HG02885 (cell line): ENCODE results near the gene PDGFA.
"Not testable (repeated sequence)": the region's sequence is repeated elsewhere in the genome, so short reads cannot be mapped to it uniquely, and the experiment has no call there.

Experiments used
- ATAC-seq: cut with Tn5 transposase; IDR thresholded peaks from one replicate; pipeline ENCODE4 v1.9.1; 2021; ENCODE audit warnings: mild to moderate bottlenecking; ENCODE audit not compliant: unreplicated experiment, poor library complexity

The PDGFA gene

DNA sequence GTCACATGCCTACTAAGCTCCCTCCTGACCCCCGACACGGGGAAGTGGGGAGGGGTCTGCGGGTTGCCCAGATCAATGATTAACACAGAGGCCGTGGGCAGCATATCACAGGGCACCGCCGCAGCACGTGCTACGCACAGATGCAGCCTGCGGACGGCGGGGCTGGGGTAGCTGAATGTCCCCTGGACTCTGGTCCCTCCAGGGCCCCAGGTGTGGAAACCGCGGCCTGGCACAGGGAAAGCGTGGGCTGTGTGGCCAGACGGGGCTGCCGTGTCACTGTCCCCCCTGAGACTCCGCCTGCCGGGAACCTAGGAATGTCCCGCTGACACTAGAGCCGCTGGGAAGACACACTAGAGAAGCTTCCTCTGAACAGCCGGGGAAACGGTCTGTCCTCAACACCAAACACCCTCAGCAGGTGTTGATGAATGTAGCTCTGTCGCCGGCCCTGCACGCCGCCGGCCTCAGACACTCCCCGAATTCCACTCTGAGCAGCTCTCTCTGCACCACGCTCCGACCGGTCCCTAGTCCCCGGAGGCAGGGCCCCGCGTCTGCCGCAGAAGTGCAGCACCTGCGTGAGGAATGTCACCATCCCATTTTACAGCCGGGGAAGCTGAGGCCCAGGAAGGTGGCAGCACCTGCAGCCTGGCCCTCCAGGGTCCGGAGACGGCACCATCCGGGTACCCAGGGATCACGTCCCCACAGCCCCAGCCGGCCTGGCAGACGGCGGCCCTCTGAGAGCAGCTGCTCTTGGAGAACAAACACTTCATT, 33.4 kb upstream of the PDGFA start:
- ATAC-seq = no peak

DNA sequence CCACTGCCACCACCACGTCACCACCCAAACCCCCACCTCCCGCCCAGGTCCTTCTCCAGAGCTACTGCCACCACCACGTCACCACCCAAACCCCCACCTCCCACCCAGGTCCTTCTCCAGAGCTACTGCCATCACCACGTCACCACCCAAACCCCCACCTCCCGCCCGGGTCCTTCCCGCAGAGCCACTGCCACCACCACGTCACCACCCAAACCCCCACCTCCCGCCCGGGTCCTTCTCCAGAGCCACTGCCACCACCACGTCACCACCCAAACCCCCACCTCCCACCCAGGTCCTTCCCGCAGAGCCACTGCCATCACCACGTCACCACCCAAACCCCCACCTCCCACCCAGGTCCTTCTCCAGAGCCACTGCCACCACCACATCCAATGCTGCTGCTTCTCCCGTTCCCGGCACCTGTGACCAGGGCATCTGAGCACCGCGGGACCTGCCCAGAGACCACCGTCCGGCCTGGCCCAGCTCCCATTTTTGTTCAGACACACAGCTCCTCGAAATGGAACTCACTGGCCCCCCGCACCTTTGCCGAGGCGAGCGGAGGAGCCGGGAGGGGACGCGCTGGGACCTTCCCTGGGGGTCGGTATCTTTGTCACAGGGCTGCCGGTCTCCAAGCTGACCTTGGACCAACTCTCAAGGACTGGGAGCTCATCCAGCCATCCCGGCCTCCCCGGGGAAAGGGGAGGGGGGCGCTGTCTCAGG, 32.7 kb upstream of the PDGFA start:
- ATAC-seq = not testable (repeated sequence)

DNA sequence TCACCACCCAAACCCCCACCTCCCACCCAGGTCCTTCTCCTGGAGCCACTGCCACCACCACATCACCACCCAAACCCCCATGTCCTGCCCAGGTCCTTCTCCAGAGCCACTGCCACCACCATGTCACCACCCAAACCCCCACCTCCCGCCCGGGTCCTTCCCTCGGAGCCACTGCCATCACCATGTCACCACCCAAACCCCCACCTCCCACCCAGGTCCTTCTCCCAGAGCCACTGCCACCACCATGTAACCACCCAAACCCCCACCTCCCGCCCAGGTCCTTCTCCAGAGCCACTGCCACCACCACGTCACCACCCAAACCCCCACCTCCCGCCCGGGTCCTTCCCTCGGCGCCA, 31.9 kb upstream of the PDGFA start:
- not testable (repeated sequence) for ATAC-seq

DNA sequence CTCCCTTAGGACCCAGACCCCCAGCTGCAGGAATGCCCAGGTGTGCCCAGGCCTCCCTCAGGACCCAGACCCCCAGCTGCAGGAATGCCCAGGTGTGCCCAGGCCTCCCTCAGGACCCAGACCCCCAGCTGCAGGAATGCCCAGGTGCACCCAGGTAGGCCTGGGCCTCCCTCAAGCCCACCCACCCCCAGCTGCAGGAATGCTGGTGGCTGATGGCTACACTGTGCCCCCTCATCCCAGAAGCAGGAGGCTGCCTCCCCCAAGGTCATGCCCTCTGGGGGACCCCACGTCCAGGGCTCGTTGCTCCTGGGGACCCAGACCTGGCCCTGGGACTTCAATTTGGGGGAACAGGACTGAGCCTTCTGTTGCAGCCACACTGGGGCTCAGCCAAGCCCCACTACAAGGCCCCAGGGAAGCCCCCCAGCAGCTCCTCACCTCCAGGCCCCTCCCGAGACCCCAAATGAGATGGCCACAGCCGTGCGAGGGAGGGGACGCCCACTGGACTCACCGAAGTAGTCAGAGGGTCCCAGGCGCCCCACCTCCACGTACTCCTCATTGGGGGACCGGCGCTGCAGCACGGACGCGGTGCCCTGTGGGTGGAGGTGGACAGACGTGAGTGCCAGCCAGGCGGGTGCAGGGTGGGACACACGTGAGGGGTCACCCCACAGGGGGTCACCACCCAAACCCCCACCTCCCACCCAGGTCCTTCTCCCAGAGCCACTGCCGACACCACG, 31.4 kb upstream of the PDGFA start:
- no peak for ATAC-seq

DNA sequence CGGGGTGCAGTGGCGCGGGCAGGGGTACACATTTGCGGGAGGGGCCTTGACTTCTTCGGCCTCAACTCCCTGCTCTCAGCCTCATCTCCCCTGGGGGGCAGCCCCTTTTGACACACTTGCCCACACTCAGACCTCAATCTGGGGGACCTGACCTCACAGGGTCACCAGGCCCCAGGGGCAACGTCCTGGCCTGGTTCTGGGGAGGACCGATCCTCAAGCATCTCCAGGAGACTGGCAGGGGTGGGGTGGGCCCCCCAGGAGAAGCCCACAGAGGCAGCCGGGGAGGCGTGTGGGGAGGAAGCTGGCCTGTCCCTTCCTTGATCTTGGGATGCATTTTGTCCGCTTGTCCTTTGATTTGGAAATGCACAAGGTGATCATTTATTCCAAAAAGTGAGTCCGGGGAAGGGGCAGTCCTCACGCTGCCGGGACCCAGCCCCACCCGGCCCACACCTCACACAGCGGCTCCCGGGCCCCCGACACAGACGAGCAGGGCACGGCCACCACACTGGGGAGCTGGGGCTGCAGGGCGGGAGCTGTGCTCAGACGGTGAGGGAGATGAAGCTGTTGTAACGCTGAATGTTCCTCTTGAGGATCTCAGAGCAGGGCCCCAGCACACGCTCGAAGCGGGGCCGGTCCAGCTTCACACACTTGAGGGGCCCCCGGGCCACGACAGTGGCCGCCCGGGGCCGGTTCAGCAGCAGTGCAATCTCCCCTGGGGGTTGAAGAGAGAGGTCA, 30.4 kb upstream of the PDGFA start:
- ATAC-seq = no peak

DNA sequence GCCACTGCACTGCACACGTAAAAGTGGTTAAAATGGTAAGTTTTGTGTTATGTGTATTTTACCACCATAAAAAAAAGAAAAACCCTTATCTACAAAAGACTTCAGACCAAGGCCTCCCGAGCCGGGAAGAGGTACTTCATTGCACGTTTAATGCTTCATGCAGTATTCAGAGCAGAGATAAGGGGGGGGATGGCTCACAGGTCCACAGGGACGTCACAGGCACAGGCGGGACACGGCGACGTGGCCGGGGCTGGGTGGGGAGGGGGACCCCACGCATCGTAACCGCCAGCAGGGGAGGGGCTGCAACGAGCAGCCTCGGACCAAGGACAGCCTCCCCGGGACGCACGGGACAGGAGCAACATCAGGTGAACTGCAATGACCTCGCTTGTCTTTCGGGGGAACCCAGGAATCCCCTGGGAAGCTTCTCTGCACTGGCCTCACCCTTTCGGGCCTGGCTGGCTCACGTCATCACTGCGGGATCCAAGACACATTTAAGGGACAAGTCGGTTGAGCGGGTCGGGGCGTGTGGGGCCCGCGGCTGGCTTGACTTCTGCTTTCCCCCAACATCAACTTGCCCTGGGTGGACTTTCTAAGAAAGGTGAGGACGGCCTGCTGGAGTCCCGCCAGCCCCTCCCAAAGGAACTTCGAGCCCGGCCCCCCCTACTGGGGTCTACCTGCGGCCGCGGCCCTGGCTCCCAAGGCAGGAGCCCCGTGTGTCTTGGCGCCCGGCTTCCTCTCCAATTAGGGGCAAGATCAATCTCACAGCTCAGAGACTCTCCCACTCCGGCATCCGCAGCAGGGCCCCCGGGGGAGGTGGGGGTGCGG, 29.6 kb upstream of the PDGFA start:
- no peak for ATAC-seq

DNA sequence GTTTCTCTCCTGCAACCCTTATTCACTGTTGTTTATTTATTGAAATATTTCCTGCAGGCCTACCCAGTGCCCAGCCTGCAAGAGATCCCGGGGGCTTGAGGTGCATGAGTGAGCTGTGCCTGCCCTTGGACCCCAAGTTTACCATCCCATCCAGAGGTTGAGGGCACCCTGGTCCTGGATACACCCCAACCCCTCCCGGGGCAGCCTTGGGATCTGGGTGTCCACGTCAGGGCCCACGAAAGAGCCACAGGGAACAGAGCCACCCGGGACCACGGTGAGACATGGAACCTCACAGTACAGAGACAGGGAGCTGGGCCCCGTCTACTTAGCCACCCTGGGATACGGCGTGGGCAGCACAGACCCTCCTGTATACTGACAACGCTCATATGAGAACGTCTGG, 28.8 kb upstream of the PDGFA start:
- ATAC-seq = no peak

DNA sequence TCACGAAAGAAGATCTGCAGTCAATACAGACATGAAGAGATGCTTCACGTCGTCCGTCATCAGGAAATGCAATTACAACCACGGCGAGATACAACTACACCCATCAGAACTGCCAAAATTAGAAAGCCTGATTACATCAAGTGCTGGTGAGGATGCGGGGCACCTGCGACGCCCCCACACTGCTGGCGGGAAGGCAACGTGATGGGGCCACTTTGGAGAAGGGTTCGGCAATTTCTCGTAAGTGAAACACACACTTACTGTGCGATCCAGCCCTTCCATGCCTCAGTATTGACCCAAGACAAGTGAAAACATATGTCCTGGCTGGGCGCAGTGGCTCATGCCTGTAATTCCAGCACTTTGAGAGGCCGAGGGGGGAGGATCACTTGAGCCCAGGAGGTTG, 25.8 kb upstream of the PDGFA start:
- ATAC-seq = no peak

DNA sequence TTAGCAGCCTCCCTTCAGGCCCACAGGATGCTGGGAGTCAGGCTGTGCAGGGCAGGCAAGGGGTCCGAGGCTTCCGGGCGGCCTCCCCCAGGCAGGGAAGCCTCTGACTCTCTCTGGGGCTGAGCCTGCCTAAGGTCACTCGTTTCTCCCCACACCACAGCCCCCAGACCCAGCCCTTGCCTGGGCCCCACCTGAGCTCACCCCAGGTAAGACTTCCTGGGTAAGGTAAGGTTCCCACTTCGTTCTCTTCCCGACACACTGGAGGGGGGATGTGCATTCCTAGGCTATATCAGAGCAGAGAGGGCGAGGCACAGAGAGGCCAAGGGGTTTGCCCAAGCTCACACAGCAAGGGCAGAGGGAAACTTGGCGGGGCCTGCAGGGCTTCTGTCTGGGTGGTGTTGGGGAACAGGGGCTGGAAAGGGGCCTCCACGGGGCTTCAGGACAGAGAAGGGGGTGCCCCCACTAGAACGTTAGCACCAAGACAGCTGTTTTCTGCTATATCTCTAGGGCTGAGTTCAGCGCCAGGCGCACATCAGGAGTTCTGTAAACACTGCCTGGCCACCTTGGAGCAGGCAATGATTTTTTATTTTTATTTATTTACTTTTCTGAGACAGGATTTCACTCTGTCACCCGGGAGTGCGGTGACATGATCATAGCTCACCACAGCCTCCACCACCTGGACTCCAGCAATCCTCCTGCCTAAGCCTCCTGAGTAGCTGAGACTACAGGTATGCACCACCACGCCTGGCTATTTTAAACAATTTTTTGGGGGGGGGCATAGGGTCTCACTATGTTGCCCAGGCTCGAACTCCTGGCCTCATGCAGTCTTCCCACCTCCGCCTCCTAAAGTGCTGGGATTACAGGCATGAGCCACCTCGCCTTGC, 24.9 kb upstream of the PDGFA start:
- ATAC-seq = no peak

DNA sequence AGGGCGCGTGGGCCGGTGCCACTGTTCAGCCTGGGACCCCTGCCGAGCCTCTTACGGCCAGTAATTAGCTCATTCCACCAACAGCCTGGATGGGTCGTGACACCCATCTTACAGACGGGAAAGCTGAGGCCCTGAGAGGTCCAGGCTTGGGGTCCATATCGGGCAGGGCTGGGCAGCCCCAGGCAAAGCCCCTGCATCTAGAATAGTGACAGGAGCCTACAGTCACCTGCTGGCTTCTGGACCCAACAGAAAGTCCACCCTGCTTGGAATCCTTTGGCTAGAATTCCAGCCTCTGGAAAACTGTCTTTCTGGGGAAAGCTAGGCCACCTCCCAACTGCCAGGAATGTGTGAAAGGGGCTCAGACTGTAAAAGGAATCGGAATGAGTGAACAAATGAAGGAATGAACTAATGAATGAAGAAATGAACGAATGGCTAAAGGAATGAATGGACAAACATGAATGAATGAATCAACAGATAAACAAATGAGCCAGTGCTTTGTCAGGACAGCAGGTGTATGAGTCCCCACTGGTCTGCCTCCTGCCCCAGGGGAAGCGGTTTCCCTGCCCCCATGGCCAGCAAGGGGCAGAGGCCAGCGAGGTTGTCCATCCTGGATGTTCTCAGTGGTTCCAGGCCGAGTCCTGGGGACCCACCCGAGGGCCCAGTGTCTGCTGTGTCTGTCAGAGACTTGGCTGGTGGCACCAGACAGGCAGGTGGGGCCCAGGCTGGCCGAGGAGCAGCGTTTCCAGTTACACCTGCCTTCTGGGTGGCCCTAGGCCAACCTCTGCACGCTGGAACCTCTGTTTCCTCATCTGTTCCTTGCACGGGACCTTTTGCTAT, 24.1 kb upstream of the PDGFA start:
- no peak for ATAC-seq

DNA sequence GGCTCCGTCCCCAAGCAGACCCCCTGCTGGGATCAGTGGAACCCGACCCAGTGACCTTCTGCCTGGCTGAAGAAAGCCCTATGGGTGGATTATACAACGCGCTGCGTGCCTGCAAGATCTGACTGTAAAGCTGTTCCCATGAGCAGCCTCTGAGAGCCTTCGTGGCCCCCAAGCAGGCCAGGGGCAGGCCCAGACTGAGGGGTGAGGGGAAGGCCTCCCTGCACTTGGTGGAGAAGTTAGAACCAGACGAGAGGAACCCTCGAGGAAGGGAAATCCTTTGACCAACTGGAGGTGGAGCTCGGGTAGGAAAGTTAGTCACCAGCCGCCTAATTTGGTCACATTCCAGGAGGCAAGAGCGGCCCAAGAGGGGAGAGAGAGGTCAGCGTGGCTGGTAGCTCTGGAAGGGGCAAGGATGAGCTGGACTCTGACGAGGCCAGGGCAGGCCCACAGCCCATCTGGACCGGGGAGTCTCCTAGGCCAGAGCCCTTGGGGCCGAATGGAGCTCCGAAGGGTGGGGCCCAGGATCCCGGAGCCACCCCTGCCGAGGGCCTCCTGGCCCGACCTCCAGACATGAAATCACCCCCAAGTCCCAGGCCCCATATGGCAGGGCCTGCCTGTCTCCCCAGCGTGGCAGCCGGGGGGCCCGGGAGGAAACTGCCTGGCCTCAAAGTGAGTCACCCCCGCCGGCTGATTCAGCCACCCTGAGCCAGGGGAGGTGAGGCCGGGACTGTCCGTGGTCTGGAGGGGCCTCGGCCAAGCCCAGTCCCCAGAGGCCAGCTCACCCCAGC, 23.3 kb upstream of the PDGFA start:
- no peak for ATAC-seq

DNA sequence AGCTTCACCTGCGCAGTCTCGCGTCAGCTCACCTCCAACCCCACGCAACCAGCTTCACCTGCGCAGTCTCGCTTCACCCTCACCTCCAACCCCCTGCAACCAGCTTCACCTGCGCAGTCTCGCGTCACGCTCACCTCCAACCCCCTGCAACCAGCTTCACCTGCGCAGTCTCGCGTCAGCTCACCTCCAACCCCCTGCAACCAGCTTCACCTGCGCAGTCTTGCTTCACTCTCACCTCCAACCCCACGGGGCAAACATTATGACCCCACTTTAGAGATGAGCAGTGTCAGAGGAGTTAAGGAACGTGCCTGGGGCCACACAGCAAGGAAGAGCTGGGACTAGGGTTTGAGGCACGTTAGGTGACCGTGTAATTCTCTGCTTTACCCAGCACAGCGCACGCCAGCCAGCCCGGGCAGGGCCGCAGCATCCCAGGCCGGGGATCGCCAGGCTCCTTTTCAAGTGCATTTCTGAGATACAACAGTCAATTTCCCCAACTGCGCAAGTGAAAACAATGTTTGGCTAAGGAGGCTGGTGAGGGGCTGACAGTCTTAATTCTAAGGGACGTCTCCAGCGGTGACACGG, 22.6 kb upstream of the PDGFA start:
- ATAC-seq = no peak

DNA sequence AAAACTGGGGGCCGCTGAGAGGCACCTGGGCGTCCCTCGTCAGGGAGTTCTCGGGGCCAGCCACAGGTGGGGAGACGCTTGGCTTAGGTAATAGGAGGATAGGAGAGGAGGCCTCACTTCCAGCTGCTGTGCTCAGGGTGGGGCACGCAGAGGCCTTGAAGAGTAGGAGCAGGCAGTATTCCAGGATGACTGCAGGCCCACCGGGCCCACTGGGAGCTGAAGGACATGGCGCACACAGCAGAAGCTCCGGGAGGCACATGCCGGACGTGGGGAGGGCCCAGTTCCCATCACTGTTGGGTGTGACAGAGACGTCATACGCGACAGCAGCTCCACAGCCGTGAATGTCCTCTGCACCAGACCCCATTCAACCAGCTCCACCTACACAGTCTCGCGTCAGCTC, 22.0 kb upstream of the PDGFA start:
- ATAC-seq = no peak

DNA sequence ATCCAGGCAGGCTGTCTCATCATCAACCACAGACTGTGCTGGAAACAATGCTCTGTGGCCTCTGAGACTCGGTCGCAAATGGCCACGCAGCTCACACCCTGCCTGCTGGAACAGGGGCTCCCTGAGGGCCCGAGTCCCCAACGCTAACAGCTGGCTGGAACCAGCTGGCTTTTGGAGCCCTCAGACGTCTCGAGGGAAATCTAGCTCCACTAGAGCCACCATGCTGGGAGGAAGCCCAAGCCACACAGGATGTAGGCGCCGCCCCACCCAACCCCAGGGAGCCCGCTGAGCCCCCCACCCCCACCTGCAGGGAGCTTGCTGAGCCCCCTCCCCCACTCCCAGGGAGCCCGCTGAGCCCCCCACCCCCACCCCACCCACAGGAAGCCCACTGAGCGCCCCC, 21.4 kb upstream of the PDGFA start:
- ATAC-seq = no peak

DNA sequence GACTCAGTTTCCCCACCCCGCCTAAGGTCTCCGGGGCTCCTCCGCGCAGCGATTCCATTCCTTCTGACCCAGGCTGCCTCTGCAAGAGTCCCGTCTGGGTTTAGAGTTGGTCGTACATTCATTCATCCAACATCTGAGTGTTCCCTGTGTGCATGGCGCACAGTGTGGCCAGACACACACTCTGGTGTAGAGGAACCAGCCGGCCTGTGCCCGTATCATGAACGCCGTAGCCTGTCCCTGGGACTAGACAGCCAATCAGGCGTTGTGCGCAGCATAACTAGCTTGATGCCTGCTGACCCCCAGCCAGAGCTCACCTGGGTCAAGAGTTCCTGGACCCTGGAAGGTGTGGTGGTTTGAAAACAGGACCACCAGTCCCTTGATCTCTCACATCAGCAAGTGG, 20.9 kb upstream of the PDGFA start:
- ATAC-seq = no peak

DNA sequence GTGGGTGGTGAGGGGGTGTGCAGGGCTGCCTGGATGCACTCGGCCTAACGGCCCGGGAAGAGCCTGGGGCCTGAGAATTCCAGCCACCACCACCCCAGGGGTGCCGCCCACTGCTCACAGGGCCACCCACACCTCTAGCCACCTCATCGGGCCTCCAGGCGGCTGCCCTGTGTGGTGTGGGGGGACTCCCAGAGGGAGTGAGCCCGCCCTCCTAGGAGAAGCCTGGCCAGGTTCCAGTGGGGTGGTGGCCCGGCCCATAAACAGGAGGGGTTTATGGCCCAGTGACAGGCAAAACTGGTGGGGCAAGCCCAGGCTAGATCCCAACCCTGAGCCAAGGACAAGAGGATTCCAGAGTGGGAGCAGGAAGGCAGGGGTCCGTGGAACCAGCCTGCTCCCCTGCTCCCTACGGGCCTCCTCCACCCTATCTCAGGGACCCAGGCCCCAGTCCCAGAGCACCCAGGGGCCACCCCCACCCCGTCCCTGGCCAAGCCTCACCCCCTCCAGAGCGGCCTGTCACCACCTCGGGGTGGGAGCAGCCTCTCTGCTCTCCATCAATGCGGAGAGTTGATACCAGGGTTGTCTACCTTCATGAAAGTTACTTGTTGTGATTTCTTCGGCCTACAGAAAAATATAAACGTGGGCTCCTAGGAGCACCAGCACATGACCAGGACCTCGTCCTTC, 20.2 kb upstream of the PDGFA start:
- no peak for ATAC-seq
